ENCODE measurements around the gene ZNF248.

Gene ZNF248

GRCh38 chr10:37856881-37857286 lies 526 bp downstream of the ZNF248 start:
- Mint-ChIP-seq H3K27me3 (no peaks in the 10 kb centered on the region), H3K4me1 (ENCODE audit: low read depth) (peaks cover 55% of the 10 kb centered on the region), H3K27ac (peak overlapping the region; percentile 96), H3K4me3 (peak overlapping the region; percentile 97), H3K9me3 (ENCODE audit: low read depth) (no peaks in the 10 kb centered on the region), H3K36me3 (peaks cover 17% of the 10 kb centered on the region)

GRCh38 chr10:37855636-37856035 lies 1.8 kb downstream of the ZNF248 start:
- no peaks in the 10 kb centered on the region for H3K27me3 Mint-ChIP-seq
- peak overlapping the region; percentile 97 for H3K4me3 Mint-ChIP-seq
- no peaks in the 10 kb centered on the region for H3K9me3 Mint-ChIP-seq (ENCODE audit: low read depth)
- no peak overlapping the region for H3K27ac Mint-ChIP-seq
- peaks cover 55% of the 10 kb centered on the region for H3K4me1 Mint-ChIP-seq (ENCODE audit: low read depth)
- peaks cover 17% of the 10 kb centered on the region for H3K36me3 Mint-ChIP-seq

GRCh38 chr10:37854626-37855025 lies 2.8 kb downstream of the ZNF248 start:
- peaks cover 17% of the 10 kb centered on the region for H3K36me3 Mint-ChIP-seq
- peak overlapping the region; percentile 21 for H3K4me3 Mint-ChIP-seq
- H3K4me1 Mint-ChIP-seq (ENCODE audit: low read depth): peaks cover 58% of the 10 kb centered on the region
- no peaks in the 10 kb centered on the region for H3K27me3 Mint-ChIP-seq
- H3K27ac Mint-ChIP-seq: no peak overlapping the region
- no peaks in the 10 kb centered on the region for H3K9me3 Mint-ChIP-seq (ENCODE audit: low read depth)

- no peak overlapping the region for H3K27ac Mint-ChIP-seq
- no peak overlapping the region for H3K4me3 Mint-ChIP-seq
- H3K36me3 Mint-ChIP-seq: peaks cover 49% of the 10 kb centered on the region
- peaks cover 8% of the 10 kb centered on the region for H3K4me1 Mint-ChIP-seq (ENCODE audit: low read depth)
- H3K27me3 Mint-ChIP-seq: no peaks in the 10 kb centered on the region
- H3K9me3 Mint-ChIP-seq (ENCODE audit: low read depth): peaks cover 20% of the 10 kb centered on the region
Observed at GRCh38 chr10:37844644-37845043, 12.8 kb downstream of the ZNF248 start.

GRCh38 chr10:37839243-37839642 lies 18.2 kb downstream of the ZNF248 start:
- H3K27me3 Mint-ChIP-seq: no peaks in the 10 kb centered on the region
- peaks cover 75% of the 10 kb centered on the region for H3K36me3 Mint-ChIP-seq
- peaks cover 4% of the 10 kb centered on the region for H3K4me1 Mint-ChIP-seq (ENCODE audit: low read depth)
- H3K9me3 Mint-ChIP-seq (ENCODE audit: low read depth): peaks cover 40% of the 10 kb centered on the region
- H3K27ac Mint-ChIP-seq: no peak overlapping the region
- no peak overlapping the region for H3K4me3 Mint-ChIP-seq

GRCh38 chr10:37831495-37832333 lies 25.7 kb downstream of the ZNF248 start:
- H3K9me3 Mint-ChIP-seq (ENCODE audit: low read depth): peaks cover 70% of the 10 kb centered on the region
- H3K27me3 Mint-ChIP-seq: no peaks in the 10 kb centered on the region
- no peak overlapping the region for H3K4me3 Mint-ChIP-seq
- H3K4me1 Mint-ChIP-seq (ENCODE audit: low read depth): peaks cover 2% of the 10 kb centered on the region
- no peak overlapping the region for H3K27ac Mint-ChIP-seq
- peaks cover 94% of the 10 kb centered on the region for H3K36me3 Mint-ChIP-seq

- no peaks in the 10 kb centered on the region for H3K4me1 Mint-ChIP-seq (ENCODE audit: low read depth)
- peaks cover 49% of the 10 kb centered on the region for H3K9me3 Mint-ChIP-seq (ENCODE audit: low read depth)
- H3K27ac Mint-ChIP-seq: no peak overlapping the region
- no peak overlapping the region for H3K4me3 Mint-ChIP-seq
- H3K27me3 Mint-ChIP-seq: no peaks in the 10 kb centered on the region
- H3K36me3 Mint-ChIP-seq: peaks cover 57% of the 10 kb centered on the region
Observed at GRCh38 chr10:37826806-37827205, 30.6 kb downstream of the ZNF248 start.

- Mint-ChIP-seq H3K27me3 (no peaks in the 10 kb centered on the region), H3K4me3 (no peak overlapping the region), H3K4me1 (ENCODE audit: low read depth) (no peaks in the 10 kb centered on the region), H3K9me3 (ENCODE audit: low read depth) (peaks cover 27% of the 10 kb centered on the region), H3K36me3 (peaks cover 21% of the 10 kb centered on the region), H3K27ac (no peak overlapping the region)
Observed at GRCh38 chr10:37821237-37821636, 36.2 kb downstream of the ZNF248 start.

GRCh38 chr10:37819797-37820196 lies 37.6 kb downstream of the ZNF248 start:
- Mint-ChIP-seq H3K27me3 (no peaks in the 10 kb centered on the region), H3K9me3 (ENCODE audit: low read depth) (peaks cover 21% of the 10 kb centered on the region), H3K4me1 (ENCODE audit: low read depth) (no peaks in the 10 kb centered on the region), H3K36me3 (peaks cover 15% of the 10 kb centered on the region), H3K4me3 (no peak overlapping the region), H3K27ac (no peak overlapping the region)

- Mint-ChIP-seq H3K36me3 (peaks cover 35% of the 10 kb centered on the region), H3K4me3 (no peak overlapping the region), H3K9me3 (ENCODE audit: low read depth) (peaks cover 34% of the 10 kb centered on the region)
Observed at GRCh38 chr10:37816290-37816689, 41.1 kb downstream of the ZNF248 start.

GRCh38 chr10:37813763-37814162 lies 43.6 kb downstream of the ZNF248 start:
- H3K27ac Mint-ChIP-seq: no peak overlapping the region
- H3K27me3 Mint-ChIP-seq: no peaks in the 10 kb centered on the region
- no peaks in the 10 kb centered on the region for H3K4me1 Mint-ChIP-seq (ENCODE audit: low read depth)
- no peak overlapping the region for H3K4me3 Mint-ChIP-seq
- H3K36me3 Mint-ChIP-seq: peaks cover 29% of the 10 kb centered on the region
- H3K9me3 Mint-ChIP-seq (ENCODE audit: low read depth): peaks cover 27% of the 10 kb centered on the region

More at GRCh38 chr10:37816290-37816689, 41.1 kb downstream of the ZNF248 start:
- no peak overlapping the region for H3K27ac Mint-ChIP-seq
- no peaks in the 10 kb centered on the region for H3K27me3 Mint-ChIP-seq
- H3K4me1 Mint-ChIP-seq (ENCODE audit: low read depth): no peaks in the 10 kb centered on the region

GRCh38 chr10:37812290-37812689 lies 45.1 kb downstream of the ZNF248 start:
- Mint-ChIP-seq H3K4me1 (ENCODE audit: low read depth) (no peaks in the 10 kb centered on the region), H3K36me3 (peaks cover 29% of the 10 kb centered on the region), H3K27ac (no peak overlapping the region), H3K9me3 (ENCODE audit: low read depth) (peaks cover 28% of the 10 kb centered on the region), H3K4me3 (no peak overlapping the region), H3K27me3 (no peaks in the 10 kb centered on the region)

- Mint-ChIP-seq H3K36me3 (peaks cover 27% of the 10 kb centered on the region), H3K4me3 (no peak overlapping the region), H3K4me1 (ENCODE audit: low read depth) (no peaks in the 10 kb centered on the region), H3K27ac (no peak overlapping the region), H3K9me3 (ENCODE audit: low read depth) (peaks cover 15% of the 10 kb centered on the region), H3K27me3 (no peaks in the 10 kb centered on the region)
Observed at GRCh38 chr10:37803269-37803668, 54.1 kb downstream of the ZNF248 start.

GRCh38 chr10:37801557-37801956 lies 55.9 kb downstream of the ZNF248 start:
- Mint-ChIP-seq H3K27me3 (no peaks in the 10 kb centered on the region), H3K27ac (no peak overlapping the region), H3K4me3 (no peak overlapping the region), H3K4me1 (ENCODE audit: low read depth) (no peaks in the 10 kb centered on the region), H3K36me3 (peaks cover 39% of the 10 kb centered on the region), H3K9me3 (ENCODE audit: low read depth) (peaks cover 28% of the 10 kb centered on the region)

- peaks cover 43% of the 10 kb centered on the region for H3K9me3 Mint-ChIP-seq (ENCODE audit: low read depth)
Observed at GRCh38 chr10:37794305-37794976, 63.0 kb downstream of the ZNF248 start.

More at GRCh38 chr10:37794305-37794976, 63.0 kb downstream of the ZNF248 start:
- Mint-ChIP-seq H3K4me1 (ENCODE audit: low read depth) (no peaks in the 10 kb centered on the region), H3K36me3 (peaks cover 36% of the 10 kb centered on the region), H3K27ac (no peak overlapping the region), H3K4me3 (no peak overlapping the region), H3K27me3 (no peaks in the 10 kb centered on the region)

Data from activated naive CD8-positive, alpha-beta T cell (primary cell).